Measurements from ENCODE around the gene GUK1.
"Not testable (repeated sequence)": the region's sequence is repeated elsewhere in the genome, so short reads cannot be mapped to it uniquely, and the experiment has no call there.

GUK1 gene

DNA sequence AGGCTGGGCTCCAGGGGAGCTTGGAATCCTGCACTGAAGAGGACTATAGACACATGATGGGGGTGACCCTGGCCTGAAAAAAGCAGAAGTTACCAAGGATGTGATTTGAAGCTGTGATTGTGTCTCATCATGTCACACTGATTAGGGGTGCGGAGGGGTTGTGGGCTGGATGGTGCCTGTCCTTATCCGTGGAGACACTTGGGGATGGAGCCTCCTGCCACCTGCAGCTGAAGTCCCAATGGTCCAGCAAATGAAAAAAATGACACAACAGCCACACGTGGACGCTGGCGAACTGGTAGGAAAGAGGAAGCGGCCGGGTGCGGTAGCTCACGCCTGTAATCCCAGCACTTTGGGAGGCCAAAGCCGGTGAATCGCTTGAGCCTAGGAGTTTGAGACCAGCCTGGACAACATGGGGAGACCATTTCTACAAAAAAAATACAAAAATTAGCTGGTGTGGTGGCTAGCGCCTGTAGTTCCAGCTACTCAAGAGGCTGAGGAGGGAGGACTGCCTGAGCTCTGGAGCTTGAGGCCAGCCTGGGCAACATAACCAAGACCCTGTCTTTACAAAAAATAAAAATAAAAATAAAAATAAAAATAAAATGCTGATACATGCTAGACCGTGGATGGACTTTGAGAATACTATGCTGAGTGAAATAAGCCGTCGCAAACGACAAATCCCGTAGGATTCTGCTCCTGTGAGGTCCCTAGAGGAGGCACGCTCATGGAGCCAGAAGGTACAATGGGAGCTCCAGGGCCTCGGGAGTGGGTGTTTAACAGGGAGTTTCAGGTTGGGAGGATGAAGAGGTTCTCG lies 24.7 kb downstream of the GUK1 start:
- FAIRE-seq: no peak

DNA sequence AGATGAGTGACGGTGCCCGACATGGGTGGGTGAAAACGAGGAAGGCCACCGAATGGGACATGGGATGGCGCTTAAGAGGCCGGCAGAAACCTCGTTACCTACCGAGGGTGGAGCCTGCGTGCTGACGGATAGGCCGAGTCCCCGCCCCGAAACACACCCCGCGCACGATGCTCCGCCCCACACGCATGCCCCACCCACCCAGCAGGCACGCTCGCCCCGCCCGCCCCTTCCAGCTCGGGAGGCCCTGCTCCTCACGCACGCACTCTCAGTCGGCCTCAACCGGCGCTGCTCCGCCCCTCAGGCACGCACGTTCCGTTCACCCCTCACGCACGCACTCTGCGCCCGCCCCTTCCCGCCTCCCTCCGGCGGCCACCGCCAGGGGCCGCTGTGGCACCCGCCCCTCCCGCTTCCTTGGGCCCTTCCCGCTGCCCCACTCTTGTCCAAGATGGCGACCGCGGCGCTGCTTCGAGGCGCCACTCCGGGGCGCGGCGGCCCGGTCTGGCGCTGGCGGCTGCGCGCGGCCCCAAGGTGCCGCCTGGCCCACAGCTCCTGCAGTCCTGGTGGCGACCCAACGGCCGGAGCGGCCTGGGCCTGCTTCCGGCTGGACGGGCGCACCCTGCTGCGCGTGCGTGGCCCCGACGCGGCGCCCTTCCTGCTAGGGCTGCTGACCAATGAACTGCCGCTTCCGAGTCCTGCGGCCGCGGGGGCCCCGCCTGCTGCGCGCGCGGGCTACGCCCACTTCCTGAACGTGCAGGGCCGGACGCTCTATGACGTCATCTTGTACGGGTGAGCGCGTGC lies 25.5 kb downstream of the GUK1 start, which contains the start of gene IBA57:
IBA57 (plus strand) TSS at position 433 of the 798 bp plus-strand sequence; CDS start at position 446, 13 bp downstream.
- no peak for FAIRE-seq

DNA sequence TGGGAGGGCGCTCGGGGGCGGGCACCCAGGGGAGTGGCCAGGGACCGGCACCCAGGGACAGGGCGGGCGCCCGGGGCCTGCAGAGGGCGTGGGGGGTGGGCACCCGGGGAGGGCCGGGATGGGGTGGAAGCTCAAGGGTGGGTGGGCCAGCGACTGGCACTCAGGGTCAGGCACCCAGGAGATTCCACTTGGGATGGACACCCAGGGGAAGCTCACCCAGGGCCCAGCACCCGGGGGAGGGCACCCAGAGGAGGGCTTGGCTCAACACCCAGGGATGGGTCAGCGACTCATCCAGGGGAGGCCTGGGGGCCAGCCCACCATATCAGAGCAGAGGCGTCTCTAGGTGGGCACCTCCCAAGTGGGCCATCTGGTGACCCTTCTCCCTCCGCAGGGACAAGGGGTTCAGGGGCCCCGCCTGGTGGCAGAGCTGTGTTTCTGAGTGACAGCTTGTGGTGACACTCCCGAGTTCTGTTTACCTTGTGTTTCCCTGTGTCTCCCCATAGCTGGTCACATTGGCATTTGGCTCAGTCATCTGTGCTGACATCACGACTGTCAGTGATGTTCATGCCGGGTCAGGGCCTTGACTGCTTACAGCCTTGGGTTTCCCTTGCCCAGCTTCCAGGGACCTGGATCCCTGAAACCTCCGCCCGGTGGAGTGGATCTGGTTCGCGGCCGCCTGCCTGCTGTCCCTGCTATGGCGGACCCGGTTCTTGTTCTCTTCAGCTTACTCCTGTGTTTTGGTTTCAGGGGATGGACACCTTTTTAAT lies 26.3 kb downstream of the GUK1 start:
- no peak for FAIRE-seq

- no peak for FAIRE-seq
Measured at GRCh38 chr1:228168563-228169270, 28.6 kb downstream of the GUK1 start.

DNA sequence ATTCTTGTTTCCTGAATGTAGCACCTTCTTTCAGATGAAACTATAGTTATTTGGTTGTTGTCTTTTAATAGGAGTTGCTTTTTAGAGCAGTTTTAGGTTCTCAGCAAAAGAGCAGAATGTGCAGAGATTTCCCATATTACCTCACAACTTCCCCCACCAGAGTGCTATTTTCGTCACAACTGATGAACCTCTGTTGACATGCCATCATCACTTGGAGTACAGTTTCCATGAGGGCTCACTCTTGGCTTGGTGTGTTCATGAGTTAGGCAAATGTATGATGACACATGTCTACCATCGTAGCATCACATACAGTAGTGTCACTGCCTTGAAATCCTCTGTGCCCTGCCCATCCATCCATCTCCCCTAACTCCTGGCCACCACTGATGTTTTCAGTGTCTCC lies 29.3 kb downstream of the GUK1 start:
- FAIRE-seq: no peak

DNA sequence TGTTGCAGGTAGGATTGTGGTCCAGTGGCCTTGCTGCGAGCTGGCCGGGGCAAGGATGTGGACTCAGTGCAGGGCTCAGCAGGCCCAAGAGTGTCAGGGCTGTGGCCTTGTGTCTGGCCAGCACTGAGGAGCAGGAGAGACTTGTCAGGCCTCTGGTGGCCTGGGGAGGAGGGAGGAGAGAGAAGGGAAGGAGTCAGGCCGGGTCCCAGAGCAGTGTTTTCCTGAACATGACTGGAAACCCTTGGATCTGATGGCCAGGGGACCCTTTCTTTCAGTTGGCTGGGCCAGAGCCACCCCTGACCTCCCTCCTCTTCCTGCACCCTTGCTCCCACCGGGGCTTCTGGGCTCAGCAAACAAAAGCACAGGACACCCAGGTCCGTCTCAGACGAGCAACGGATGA lies 30.6 kb downstream of the GUK1 start:
- FAIRE-seq: no peak

GRCh38 chr1:228171221-228171891 lies 31.3 kb downstream of the GUK1 start:
- no peak for FAIRE-seq

DNA sequence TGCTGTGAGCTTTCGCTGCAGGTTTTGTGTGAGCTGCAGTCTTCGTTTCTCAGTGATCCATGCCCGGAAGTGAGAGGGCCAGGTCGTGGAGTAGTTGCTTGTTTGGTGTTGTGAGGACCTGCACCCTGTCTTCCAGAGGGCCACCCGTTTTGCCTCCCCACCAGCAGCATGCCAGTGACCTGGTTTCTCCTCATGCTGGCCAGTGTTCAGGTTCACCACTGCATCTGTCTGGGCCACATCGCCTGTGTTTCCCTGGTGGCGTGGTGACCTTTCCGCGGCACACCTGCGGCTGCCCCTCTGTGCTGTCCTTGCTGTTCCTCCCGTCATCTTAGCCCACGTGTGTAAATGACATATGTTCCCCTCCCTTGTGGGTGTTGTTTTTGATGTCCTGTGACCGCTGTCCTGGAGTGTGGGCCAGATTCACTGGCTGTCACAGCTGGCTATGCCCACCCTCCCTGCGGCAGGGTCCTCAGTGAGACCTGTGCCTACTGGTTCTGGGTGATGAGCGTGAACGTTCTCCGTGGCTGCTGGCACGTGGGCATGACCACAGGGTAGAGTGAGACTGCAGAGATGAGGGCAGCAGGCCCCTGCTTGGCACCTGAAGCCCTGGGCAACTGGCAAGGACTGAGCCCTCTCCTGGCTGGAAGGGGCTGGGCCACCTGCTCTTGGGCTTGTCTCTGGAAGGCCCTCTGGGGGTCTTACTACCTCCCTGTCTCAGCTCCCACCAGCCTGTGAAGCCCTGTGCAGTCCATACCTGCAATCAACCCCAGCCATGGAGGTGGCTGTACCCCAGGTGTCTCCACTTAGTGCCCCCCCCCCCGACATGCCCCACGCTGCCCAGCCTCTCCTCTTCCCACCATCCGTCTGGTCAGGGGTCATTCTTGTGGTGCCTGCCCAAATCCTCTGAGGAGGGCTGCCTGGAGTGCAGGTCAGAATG lies 32.8 kb downstream of the GUK1 start:
- FAIRE-seq: no peak

- not testable (repeated sequence) for FAIRE-seq
Measured at GRCh38 chr1:228173528-228174481, 33.7 kb downstream of the GUK1 start.

GRCh38 chr1:228174482-228175315 lies 34.6 kb downstream of the GUK1 start:
- FAIRE-seq: no peak

GRCh38 chr1:228175316-228176023 lies 35.4 kb downstream of the GUK1 start:
- no peak for FAIRE-seq

DNA sequence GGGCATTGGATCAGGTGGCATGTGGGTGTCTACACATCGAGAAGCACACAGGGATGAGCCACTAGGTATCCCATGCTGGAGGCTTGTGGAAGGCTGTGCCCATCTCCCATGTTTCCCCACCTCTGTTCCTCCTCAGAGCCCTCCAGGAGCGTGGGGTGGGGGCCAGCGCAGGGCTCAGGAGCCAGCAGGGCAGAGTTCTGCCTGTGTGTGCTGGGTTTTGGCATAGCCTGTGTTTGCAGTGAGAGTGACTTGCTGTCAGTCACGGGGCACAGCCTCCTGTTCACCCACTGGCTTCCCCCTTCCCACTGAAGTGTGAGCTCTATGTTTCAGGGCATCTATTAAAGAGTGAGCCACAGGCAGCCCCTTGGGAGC lies 35.9 kb downstream of the GUK1 start:
- no peak for FAIRE-seq

GRCh38 chr1:228176461-228177182 lies 36.5 kb downstream of the GUK1 start:
- no peak for FAIRE-seq

GRCh38 chr1:228177183-228177475 lies 37.0 kb downstream of the GUK1 start:
- FAIRE-seq: no peak

GRCh38 chr1:228177721-228178710 lies 37.9 kb downstream of the GUK1 start:
- no peak for FAIRE-seq
